ENCODE data around the gene SCYL3.
"Not testable (repeated sequence)": the region's sequence is repeated elsewhere in the genome, so short reads cannot be mapped to it uniquely, and the experiment has no call there.

Gene SCYL3

GRCh38 chr1:169829671-169830070, 64.0 kb downstream of the SCYL3 start:
- H3K27me3 ChIP-seq: no peaks in the 10 kb centered on the region
- no peak overlapping the region for H3K9ac ChIP-seq
- H3K27ac ChIP-seq: no peak overlapping the region
- H4K20me1 ChIP-seq: no peaks in the 10 kb centered on the region
- no peak for TF ChIP-seq Cebpa-rat (IDR thresholded peaks at IDR 0.05)
- no peaks in the 10 kb centered on the region for H3K4me1 ChIP-seq
- no peak overlapping the region for H3K4me2 ChIP-seq
- H3K9me3 ChIP-seq (replicated peaks in 1 of 11): no peaks in the 10 kb centered on the region
- peaks cover 67 to 98% (median 88%) of the 10 kb centered on the region in 11 experiments for H3K36me3 ChIP-seq
- no peak overlapping the region for H3K4me3 ChIP-seq

GRCh38 chr1:169824153-169824552, 69.5 kb downstream of the SCYL3 start:
- H3K4me1 ChIP-seq: no peaks in the 10 kb centered on the region
- H3K4me3 ChIP-seq: no peak overlapping the region
- no peak overlapping the region for H3K27ac ChIP-seq
- peaks cover 52 to 96% (median 80%) of the 10 kb centered on the region in 11 experiments for H3K36me3 ChIP-seq
- H4K20me1 ChIP-seq: no peaks in the 10 kb centered on the region
- H3K9ac ChIP-seq: no peak overlapping the region
- H3K4me2 ChIP-seq: no peak overlapping the region
- no peaks in the 10 kb centered on the region; a peak in 1 of 22 replicates for H3K9me3 ChIP-seq (replicated peaks in 1 of 11)
- no peak for TF ChIP-seq Cebpa-rat (IDR thresholded peaks at IDR 0.05)
- no peaks in the 10 kb centered on the region for H3K27me3 ChIP-seq

- Histone ChIP-seq H3K36me3 (peaks cover 42 to 96% (median 78%) of the 10 kb centered on the region in 11 experiments), H3K9me3 (replicated peaks in 1 of 11) (peaks cover 2 to 17% (median 9%) of the 10 kb centered on the region in 11 experiments; a peak in 20 of 22 replicates), H3K4me2 (no peak overlapping the region), H4K20me1 (no peaks in the 10 kb centered on the region), H3K9ac (no peak overlapping the region), H3K27me3 (no peaks in the 10 kb centered on the region), H3K4me3 (no peak overlapping the region), H3K27ac (no peak overlapping the region), H3K4me1 (no peaks in the 10 kb centered on the region)
- no peak for TF ChIP-seq Cebpa-rat (IDR thresholded peaks at IDR 0.05)
Measured at GRCh38 chr1:169821500-169821899, 72.2 kb downstream of the SCYL3 start.

DNA sequence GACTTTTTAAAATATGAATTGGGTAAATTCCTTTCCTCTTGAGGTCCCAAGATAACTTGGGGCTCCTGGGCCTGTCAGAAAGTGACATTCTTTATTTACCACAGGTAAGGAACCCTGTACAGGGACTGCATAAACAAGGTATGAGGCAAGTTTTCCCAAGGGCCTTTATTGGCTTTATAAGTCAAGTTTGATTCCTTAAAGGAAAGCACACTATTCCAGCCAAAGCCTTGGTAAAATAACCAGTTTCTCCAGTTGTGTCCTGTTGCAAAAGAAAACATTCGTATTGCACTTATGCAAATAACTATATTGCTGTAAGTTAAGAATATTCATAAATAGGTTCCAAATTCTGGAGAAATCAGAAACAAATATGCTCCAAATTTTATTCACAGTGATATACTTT, 77.1 kb downstream of the SCYL3 start:
- Histone ChIP-seq H3K27ac (no peak overlapping the region), H3K9me3 (replicated peaks in 1 of 11) (peaks cover 15 to 48% (median 34%) of the 10 kb centered on the region in 11 experiments; a peak in 20 of 22 replicates), H3K4me2 (no peak overlapping the region), H3K4me1 (no peaks in the 10 kb centered on the region), H3K9ac (no peak overlapping the region), H3K27me3 (no peaks in the 10 kb centered on the region), H3K36me3 (peaks cover 53 to 95% (median 81%) of the 10 kb centered on the region in 11 experiments), H3K4me3 (no peak overlapping the region), H4K20me1 (no peaks in the 10 kb centered on the region)
- no peak for TF ChIP-seq Cebpa-rat (IDR thresholded peaks at IDR 0.05)

DNA sequence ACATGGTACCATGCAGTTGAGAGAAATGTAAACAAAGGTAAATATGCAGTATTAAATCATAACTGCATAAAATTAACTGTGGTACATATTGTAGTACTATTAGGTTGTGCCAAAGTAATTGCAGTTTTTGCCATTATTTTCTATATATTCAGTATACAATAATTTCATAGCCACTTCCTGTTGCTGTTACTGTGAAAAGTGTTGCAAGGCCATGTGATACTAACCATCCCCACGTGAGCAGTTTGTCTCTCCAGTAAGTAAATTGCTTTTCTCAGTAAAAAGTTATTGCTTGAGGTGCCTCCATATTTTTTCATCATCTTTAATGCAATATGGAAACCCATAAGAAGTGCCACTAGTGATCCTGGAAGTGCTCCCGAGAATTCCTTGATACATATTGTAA, 79.4 kb downstream of the SCYL3 start:
- no peak for TF ChIP-seq Cebpa-rat (IDR thresholded peaks at IDR 0.05)
- peaks cover 45 to 85% (median 72%) of the 10 kb centered on the region in 11 experiments for H3K36me3 ChIP-seq
- no peak overlapping the region for H3K9ac ChIP-seq
- no peak overlapping the region for H3K27ac ChIP-seq
- no peaks in the 10 kb centered on the region for H4K20me1 ChIP-seq
- peaks cover 15 to 48% (median 34%) of the 10 kb centered on the region in 11 experiments; a peak in 20 of 22 replicates for H3K9me3 ChIP-seq (replicated peaks in 1 of 11)
- no peak overlapping the region for H3K4me3 ChIP-seq
- H3K4me2 ChIP-seq: no peak overlapping the region
- no peaks in the 10 kb centered on the region for H3K4me1 ChIP-seq
- H3K27me3 ChIP-seq: no peaks in the 10 kb centered on the region

DNA sequence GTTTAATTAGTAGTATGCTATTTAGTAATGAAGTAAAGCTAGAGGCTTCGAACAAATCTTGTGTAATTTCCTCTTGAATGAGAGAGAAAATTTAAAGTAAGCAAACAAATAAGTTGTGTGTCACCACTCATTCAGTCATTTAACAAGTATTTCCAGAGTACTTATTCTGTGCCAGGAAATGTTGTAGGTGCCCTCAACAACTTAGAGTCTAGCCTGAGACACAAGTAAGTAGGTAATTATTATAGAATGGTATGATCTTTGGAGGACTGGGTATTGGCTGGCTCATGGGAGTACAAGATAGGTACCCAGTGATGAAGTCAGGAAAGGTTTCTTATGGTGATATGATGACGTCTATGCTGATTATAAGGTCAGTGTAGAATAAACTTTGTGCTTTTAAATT, 81.6 kb downstream of the SCYL3 start:
- TF ChIP-seq Cebpa-rat (IDR thresholded peaks at IDR 0.05): no peak
- Histone ChIP-seq H3K4me3 (no peak overlapping the region), H3K4me2 (no peak overlapping the region), H3K4me1 (no peaks in the 10 kb centered on the region), H3K9ac (no peak overlapping the region), H3K27me3 (no peaks in the 10 kb centered on the region), H3K9me3 (replicated peaks in 1 of 11) (peaks cover 15 to 37% (median 30%) of the 10 kb centered on the region in 11 experiments; a peak in 20 of 22 replicates), H3K36me3 (peaks cover 52 to 90% (median 73%) of the 10 kb centered on the region in 11 experiments), H4K20me1 (no peaks in the 10 kb centered on the region), H3K27ac (no peak overlapping the region)

DNA sequence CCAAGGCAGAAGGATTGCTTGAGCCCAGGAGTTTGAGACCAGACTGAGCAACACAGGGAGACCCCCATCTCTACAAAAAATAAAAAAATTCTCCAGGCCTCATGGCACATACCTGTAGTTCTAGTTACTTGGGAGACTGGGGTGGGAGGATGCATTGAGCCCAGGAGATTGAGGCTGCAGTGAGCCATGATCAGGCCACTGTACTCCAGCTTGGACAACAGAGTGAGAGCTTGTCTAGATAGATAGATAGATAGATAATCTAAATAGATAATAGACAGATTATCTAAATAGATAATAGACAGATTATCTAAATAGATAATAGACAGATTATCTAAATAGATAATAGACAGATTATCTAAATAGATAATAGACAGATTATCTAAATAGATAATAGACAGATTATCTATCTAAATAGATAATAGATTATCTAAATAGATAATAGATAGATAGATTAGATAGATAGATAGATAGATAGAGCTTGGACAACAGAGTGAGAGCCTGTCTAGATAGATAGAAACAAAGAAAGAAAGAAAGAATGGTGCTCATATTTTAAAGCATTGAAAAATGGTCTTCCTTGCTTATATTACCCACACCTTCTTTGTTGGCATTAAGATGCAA, 82.2 kb downstream of the SCYL3 start:
- H3K4me1 ChIP-seq, H3K27me3 ChIP-seq, H3K4me2 ChIP-seq, H4K20me1 ChIP-seq, H3K9ac ChIP-seq, H3K27ac ChIP-seq, H3K4me3 ChIP-seq: not testable (repeated sequence)
- peaks cover 13 to 31% (median 24%) of the 10 kb centered on the region in 11 experiments; a peak in 20 of 22 replicates for H3K9me3 ChIP-seq (replicated peaks in 1 of 11)
- H3K36me3 ChIP-seq: peaks cover 50 to 90% (median 73%) of the 10 kb centered on the region in 11 experiments

DNA sequence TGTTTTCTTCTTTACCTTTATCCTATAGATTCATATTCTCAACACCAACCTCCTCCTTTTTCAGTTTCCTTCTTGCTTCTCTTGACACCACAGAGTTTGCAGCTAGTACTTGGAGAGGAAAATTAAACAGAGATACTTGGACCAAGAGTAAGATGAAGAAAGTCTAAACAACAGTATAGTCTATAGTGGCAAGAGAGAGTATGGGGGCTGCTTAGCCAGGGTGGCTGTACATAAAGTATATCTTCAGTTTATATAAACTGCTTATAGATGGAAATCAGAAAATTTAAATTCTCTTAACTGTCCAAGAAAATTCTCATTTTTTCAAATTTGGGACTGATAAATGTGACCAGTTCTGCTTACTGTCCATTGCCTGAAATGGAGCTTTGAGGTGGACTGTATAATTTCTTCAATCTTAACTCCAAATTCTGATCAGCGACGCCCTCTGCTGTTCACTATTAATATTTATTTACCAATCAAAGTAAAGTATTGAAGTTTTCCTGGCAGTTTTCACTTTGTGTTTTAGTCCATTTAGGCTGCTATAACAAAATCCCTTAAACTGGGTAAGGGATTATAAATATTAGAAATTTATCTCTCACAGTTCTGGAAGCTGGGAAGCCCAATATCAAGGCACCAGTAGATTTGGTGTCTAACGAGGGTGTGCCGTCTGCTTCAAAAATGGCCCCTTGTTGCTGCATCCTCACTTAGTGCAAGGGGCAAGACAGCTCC, 84.2 kb downstream of the SCYL3 start:
- Histone ChIP-seq H3K9ac (no peak overlapping the region), H3K4me2 (no peak overlapping the region), H3K4me1 (no peaks in the 10 kb centered on the region), H3K4me3 (no peak overlapping the region), H3K27ac (no peak overlapping the region), H3K27me3 (no peaks in the 10 kb centered on the region), H3K36me3 (peaks cover 47 to 89% (median 71%) of the 10 kb centered on the region in 11 experiments), H3K9me3 (replicated peaks in 1 of 11) (peaks cover 0 to 11% (median 4%) of the 10 kb centered on the region in 11 experiments; a peak in 14 of 22 replicates), H4K20me1 (no peaks in the 10 kb centered on the region)
- TF ChIP-seq Cebpa-rat (IDR thresholded peaks at IDR 0.05): no peak

DNA sequence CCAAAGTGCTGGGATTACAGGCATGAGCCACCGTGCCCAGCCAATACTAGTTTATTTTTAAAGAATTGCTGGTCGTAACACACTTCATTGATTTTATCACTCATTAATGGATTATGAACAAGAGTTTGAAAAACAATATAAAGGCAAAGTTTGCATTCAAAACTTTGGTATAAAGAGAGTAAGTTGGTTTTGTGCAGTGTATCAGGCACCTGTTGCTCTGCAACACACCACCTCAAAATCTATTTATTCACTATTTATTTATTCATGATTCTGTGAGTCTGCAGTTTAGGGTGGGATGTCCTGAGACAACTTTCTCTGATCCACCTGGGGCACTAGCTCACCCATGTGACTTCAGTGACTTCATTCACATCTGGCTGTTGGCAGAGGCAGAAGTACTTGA, 88.8 kb downstream of the SCYL3 start:
- Histone ChIP-seq H3K4me1 (peaks cover 0 to 23% (median 0%) of the 10 kb centered on the region in 10 experiments; a peak in 6 of 20 replicates), H3K9ac (no peak overlapping the region), H3K4me2 (no peak overlapping the region), H3K27me3 (no peaks in the 10 kb centered on the region), H3K27ac (no peak overlapping the region), H3K9me3 (replicated peaks in 1 of 11) (no peaks in the 10 kb centered on the region), H4K20me1 (no peaks in the 10 kb centered on the region), H3K36me3 (peaks cover 34 to 94% (median 68%) of the 10 kb centered on the region in 11 experiments; a peak in 21 of 22 replicates), H3K4me3 (no peak overlapping the region)
- no peak for TF ChIP-seq Cebpa-rat (IDR thresholded peaks at IDR 0.05)
